Heart right ventricle (tissue), 16 donors: ENCODE data around the gene MRPL51. TPM values are rescaled to one million over a fixed set of nuclear protein-coding genes. Genes with fewer than 3 reads are reported as not detected.

ENCODE experiments used
- ATAC-seq, 8 donors: fragments of 200-7000 bp; cut with Tn5 transposase; one replicate each; pipeline ENCODE4 v1.9.1; 2020; ENCODE audit warnings: mild to moderate bottlenecking in 8 of 8, moderate library complexity in 8 of 8, moderate number of reproducible peaks in 1 of 8
- DNase-seq, 2 donors: peaks; one replicate each; pipeline ENCODE4 v3.0.0-alpha.2; 2020
- H3K27ac ChIP-seq, 10 donors: fragments of 200-600 bp; sonication (generic) in 2 of 10; one replicate each; pipeline versions ENCODE4 v1.5.0 to v1.8.0; 2020 to 2022; ENCODE audit warnings: mild to moderate bottlenecking in 3 of 10
- H3K27me3 ChIP-seq, 7 donors: fragments of 200-600 bp; one replicate each; pipeline ENCODE4 v1.8.0; 2021 to 2022; ENCODE audit warnings: mild to moderate bottlenecking in 2 of 7
- H3K36me3 ChIP-seq, 9 donors: fragments of 200-600 bp; sonication (generic) in 1 of 9; one replicate each; pipeline versions ENCODE4 v1.5.0 to v1.8.0; 2020 to 2022; ENCODE audit warnings: mild to moderate bottlenecking in 2 of 9
- H3K4me1 ChIP-seq, 9 donors: fragments of 200-600 bp; sonication (generic) in 1 of 9; one replicate each; pipeline versions ENCODE4 v1.5.0 to v1.8.0; 2020 to 2022; ENCODE audit warnings: mild to moderate bottlenecking in 4 of 9
- H3K4me3 ChIP-seq, 10 donors: fragments of 200-600 bp; sonication (generic) in 2 of 10; one replicate each; pipeline versions ENCODE4 v1.5.0 to v1.8.0; 2020 to 2022; ENCODE audit warnings: mild to moderate bottlenecking in 7 of 10, moderate library complexity in 2 of 10
- H3K9me3 ChIP-seq, 11 donors: fragments of 200-600 bp in 10 of 11; sonication (generic) in 2 of 11; one replicate each; pipeline versions ENCODE4 v1.5.0 to v1.8.0; 2013 to 2022; ENCODE audit warnings: mild to moderate bottlenecking in 2 of 11, control low read depth in 1 of 11, moderate library complexity in 1 of 11
- CTCF ChIP-seq, 9 donors: fragments of 200-600 bp; sonication (generic) in 2 of 9; IDR thresholded peaks; one replicate each; pipeline versions ENCODE4 v1.5.0 to v1.8.0; 2021 to 2022; ENCODE audit warnings: antibody characterized with exemption in 9 of 9, mild to moderate bottlenecking in 5 of 9, moderate library complexity in 1 of 9
- WGBS, 2 donors: extraction: QIAGEN DNeasy Blood & Tissue Kit; methylation state at CpG; one replicate each; pipeline ENCODE4 v1.1.7; 2013; ENCODE audit warnings: inconsistent platforms in 1 of 2; 5-methylcytosine and 5-hydroxymethylcytosine counted together
- intact Hi-C, 10 donors: fragments of 100-400 bp; cut with DNase I; formaldehyde crosslinking; loops; one replicate each; pipeline versions ENCODE4 v1.11.1 to v1.14.2; 2022
- polyA plus RNA-seq, 2 donors: library from polyadenylated mRNA; stranded (reverse); fragments of 200-250 nt; gene quantifications; one replicate each; pipeline ENCODE4 v1.2.3, GENCODE V29; 2013
- total RNA-seq, 10 donors: library from RNA; stranded (reverse); fragmentation: NEBNext Ultra II Directional in 3 of 10; extraction: Animal tissue kit (Norgen Biotek cat#: 25700) in 3 of 10; gene quantifications; one replicate each; pipeline versions ENCODE4 v1.2.1 to v1.2.4, GENCODE V29; 2021 to 2023
- donor health status: Arrhythmogenic right ventricular cardiomyopathy.
- donor health status: ischemic (EF 13 %, LVEDD 7.1; RV severe dilation, severe dysfunction).
- donor health status: healthy with polysubstance abuse.
- donor health status: DM: no; HTN: yes; CAD: no.
- donor health status: DM: no; HTN: no; CAD: no.
- donor health status: ischemic (EF 25% LVEDD 6.9; RV normal size, moderate dysfunction).
- donor health status: ischemic (EF 25% LVEDD 5.7; RV mildly dilated, moderate dysfunction).
- donor health status: healthy.
- donor health status: DM: yes; HTN: yes; CAD: no.
- donor health status: Ischemic cardiomyopathy.
- donor health status: ischemic (EF 35%, LVEDD 5.7; RV mildly dilated, moderate dysfunction).
- donor health status: nonischemic (EF 11% LVEDD 7.7; RV severe dilation, severe dysfunction).
- donor health status: DM: yes; HTN: yes; CAD: no.
- donor health status: PGD.
- donor health status: ischemic (EF 29% LVEDD 5.4; RV normal size, mild dysfunction).
- donor health status: nonischemic (EF 23%, LVEDD 6.1; RV moderate dilation, normal function).

The MRPL51 gene
- total and polyA plus RNA-seq, 12 donors = 123 to 300 (median 250) TPM

GRCh38 chr12:6540181-6540877, 47.3 kb upstream of the MRPL51 start:
- intact Hi-C loops = no loop called here

GRCh38 chr12:6539707-6540134, 46.7 kb upstream of the MRPL51 start:
- ATAC-seq (peak in 4 of 8 donors; percentile 1 to 25 (median 6)), DNase-seq (peak in 1 of 2 donors; percentile 34)
- H3K9me3 ChIP-seq = no peaks in the 10 kb centered on the region
- TF ChIP-seq CTCF (IDR thresholded peaks at IDR 0.05) = no peak
- H3K36me3 ChIP-seq = peaks cover 0 to 89% (median 50%) of the 10 kb centered on the region in 9 donors
- intact Hi-C loops = loop anchor here in 9 of 10 donors (2.0 to 10.0 kb wide), 8 partner anchors 13 to 212 kb away; partner anchors contain the start of genes TNFRSF1A (in 1 of the 9) and VAMP1 (in 1 of the 9)
- H3K27ac ChIP-seq = peak overlapping the region; percentile 39 to 99 (median 77)
- 60 to 61% methylated on average over 14 of the region's 14 CpGs for WGBS, 2 donors
- H3K4me1 ChIP-seq = peaks cover 22 to 75% (median 51%) of the 10 kb centered on the region in 9 donors
- H3K4me3 ChIP-seq = no peak overlapping the region
- no peaks in the 10 kb centered on the region for H3K27me3 ChIP-seq

More at GRCh38 chr12:6540181-6540877, 47.3 kb upstream of the MRPL51 start:
- DNase-seq (peak; percentile 87 to 90), ATAC-seq (peak; percentile 33 to 88 (median 76))
- H3K9me3 ChIP-seq = no peaks in the 10 kb centered on the region
- no peak for TF ChIP-seq CTCF (IDR thresholded peaks at IDR 0.05)
- peak overlapping the region in 4 of 10 donors; percentile 1 to 17 (median 12) for H3K4me3 ChIP-seq
- no peaks in the 10 kb centered on the region for H3K27me3 ChIP-seq
- 28 to 29% methylated on average over 35 of the region's 35 CpGs for WGBS, 2 donors
- H3K4me1 ChIP-seq = peaks cover 22 to 75% (median 51%) of the 10 kb centered on the region in 9 donors
- peaks cover 0 to 92% (median 50%) of the 10 kb centered on the region in 9 donors for H3K36me3 ChIP-seq
- H3K27ac ChIP-seq = peak overlapping the region; percentile 39 to 99 (median 77)

GRCh38 chr12:6539314-6539682, 46.2 kb upstream of the MRPL51 start:
- no peak for TF ChIP-seq CTCF (IDR thresholded peaks at IDR 0.05)
- H3K27me3 ChIP-seq = no peaks in the 10 kb centered on the region
- H3K9me3 ChIP-seq = no peaks in the 10 kb centered on the region
- DNase-seq = no peak
- ATAC-seq = no peak
- H3K27ac ChIP-seq = peak overlapping the region in 8 of 10 donors; percentile 45 to 100 (median 80)
- WGBS, 2 donors = 81 to 83% methylated on average over 5 of the region's 5 CpGs
- H3K4me1 ChIP-seq = peaks cover 22 to 75% (median 51%) of the 10 kb centered on the region in 9 donors
- intact Hi-C loops = loop anchor here in 9 of 10 donors (2.0 to 10.0 kb wide), 8 partner anchors 14 to 212 kb away; partner anchors contain the start of genes TNFRSF1A (in 1 of the 9) and VAMP1 (in 1 of the 9)
- H3K4me3 ChIP-seq = no peak overlapping the region
- peaks cover 0 to 85% (median 46%) of the 10 kb centered on the region in 9 donors for H3K36me3 ChIP-seq

GRCh38 chr12:6538420-6539313, 45.6 kb upstream of the MRPL51 start:
- no peak overlapping the region for H3K4me3 ChIP-seq
- H3K9me3 ChIP-seq = no peaks in the 10 kb centered on the region
- no peak for DNase-seq
- H3K27me3 ChIP-seq = no peaks in the 10 kb centered on the region
- H3K27ac ChIP-seq = peak overlapping the region in 8 of 10 donors; percentile 20 to 100 (median 97)
- peaks cover 0 to 78% (median 42%) of the 10 kb centered on the region in 9 donors for H3K36me3 ChIP-seq
- WGBS, 2 donors = 64% methylated on average over 24 of the region's 24 CpGs
- ATAC-seq = no peak
- H3K4me1 ChIP-seq = peaks cover 22 to 75% (median 51%) of the 10 kb centered on the region in 9 donors
- no peak for TF ChIP-seq CTCF (IDR thresholded peaks at IDR 0.05)
- intact Hi-C loops = loop anchor here in 9 of 10 donors (1.0 to 10.0 kb wide), 9 partner anchors 14 to 211 kb away; partner anchors contain the start of genes TNFRSF1A (in 1 of the 9) and VAMP1 (in 1 of the 9)
